Spleen (tissue), 7 donors: ENCODE measurements around the gene SECISBP2L.

Experiments
- POLR2A ChIP-seq, 3 donors: fragments of 450-650 bp; IDR thresholded peaks; one replicate each; pipeline ENCODE4 v1.5.1; 2017; ENCODE audit warnings: antibody characterized with exemption in 3 of 3, mild to moderate bottlenecking in 1 of 3
- POLR2AphosphoS5 ChIP-seq, 3 donors: sonication (generic); formaldehyde crosslinking; IDR thresholded peaks; one replicate each; pipeline ENCODE4 v1.5.1; 2017; ENCODE audit warnings: antibody characterized with exemption in 3 of 3
- TF ChIP-seq, protein P1 (sequence below), 11 experiments: fragments of 200-600 bp in 7 of 11; fragments of 450-650 bp in 4 of 11; sonication (generic) in 4 of 11; IDR thresholded peaks in 8 of 11; conservative IDR thresholded peaks in 3 of 11; 1 replicate in 7 of 11; 2 replicates in 4 of 11; pipeline versions ENCODE4 v1.4.0 to v1.8.0; 2016 to 2021; ENCODE audit warnings: antibody characterized with exemption in 11 of 11, inconsistent platforms in 4 of 11, mild to moderate bottlenecking in 1 of 11
- donor health status: DM: no; HTN: no; CAD: no; lungs with moderate emphysema.
- donor health status: DM: no; HTN: no; CAD: no.
- donor health status: DM: no; HTN: no; CAD: no.

GRCh38 chr15:48992545-48992944 lies 53.7 kb downstream of the SECISBP2L start:
- TF ChIP-seq, protein P1, sequence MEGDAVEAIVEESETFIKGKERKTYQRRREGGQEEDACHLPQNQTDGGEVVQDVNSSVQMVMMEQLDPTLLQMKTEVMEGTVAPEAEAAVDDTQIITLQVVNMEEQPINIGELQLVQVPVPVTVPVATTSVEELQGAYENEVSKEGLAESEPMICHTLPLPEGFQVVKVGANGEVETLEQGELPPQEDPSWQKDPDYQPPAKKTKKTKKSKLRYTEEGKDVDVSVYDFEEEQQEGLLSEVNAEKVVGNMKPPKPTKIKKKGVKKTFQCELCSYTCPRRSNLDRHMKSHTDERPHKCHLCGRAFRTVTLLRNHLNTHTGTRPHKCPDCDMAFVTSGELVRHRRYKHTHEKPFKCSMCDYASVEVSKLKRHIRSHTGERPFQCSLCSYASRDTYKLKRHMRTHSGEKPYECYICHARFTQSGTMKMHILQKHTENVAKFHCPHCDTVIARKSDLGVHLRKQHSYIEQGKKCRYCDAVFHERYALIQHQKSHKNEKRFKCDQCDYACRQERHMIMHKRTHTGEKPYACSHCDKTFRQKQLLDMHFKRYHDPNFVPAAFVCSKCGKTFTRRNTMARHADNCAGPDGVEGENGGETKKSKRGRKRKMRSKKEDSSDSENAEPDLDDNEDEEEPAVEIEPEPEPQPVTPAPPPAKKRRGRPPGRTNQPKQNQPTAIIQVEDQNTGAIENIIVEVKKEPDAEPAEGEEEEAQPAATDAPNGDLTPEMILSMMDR (IDR thresholded peaks at IDR 0.05 in 8 of 11, conservative IDR thresholded peaks at IDR 0.05 in 3 of 11), result peak in 1 of 11 experiments; percentile 5
- TF ChIP-seq POLR2A (IDR thresholded peaks at IDR 0.05) (no peak), POLR2AphosphoS5 (IDR thresholded peaks at IDR 0.05) (no peak)
